A673 (cell line): ENCODE results near the gene USP17L26.
"Not testable (repeated sequence)": the region's sequence is repeated elsewhere in the genome, so short reads cannot be mapped to it uniquely, and the experiment has no call there.

Experiments
- EZH2 ChIP-seq: fragments of 200-600 bp; sonication (generic); IDR thresholded peaks from 2 replicates; pipeline ENCODE4 v1.6.1; 2017; ENCODE audit warnings: borderline replicate concordance, low read depth, mild to moderate bottlenecking, mixed read lengths, antibody characterized with exemption, low read length; ENCODE audit not compliant: poor library complexity, severe bottlenecking
- TF ChIP-seq, protein P1 (sequence below): fragments of 300-800, 200-600 bp; sonication (generic); conservative IDR thresholded peaks from 2 replicates; pipeline ENCODE4 v1.5.1; 2017; ENCODE audit warnings: low read depth, mild to moderate bottlenecking, antibody characterized with exemption, low read length, moderate library complexity, mixed read lengths

DNA sequence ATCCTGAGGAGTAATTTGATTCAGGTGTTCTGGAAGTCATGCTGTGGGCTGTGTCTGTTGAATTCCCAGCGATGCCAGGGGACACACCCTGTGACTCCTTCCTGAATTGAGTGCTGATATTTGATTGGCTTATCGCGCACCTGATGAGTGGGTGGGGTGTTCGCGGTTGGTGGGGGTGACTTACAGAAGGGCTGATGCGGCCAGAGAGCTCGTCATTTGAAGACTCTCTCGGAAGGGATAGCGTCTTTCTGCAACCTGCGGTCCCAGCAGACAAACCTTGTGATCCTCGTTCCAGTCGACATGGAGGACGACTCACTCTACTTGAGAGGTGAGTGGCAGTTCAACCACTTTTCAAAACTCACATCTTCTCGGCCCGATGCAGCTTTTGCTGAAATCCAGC is 14.1 kb downstream of the USP17L26 start, which contains the start of gene USP17L28:
- not testable (repeated sequence) for TF ChIP-seq EZH2
- TF ChIP-seq, protein P1, sequence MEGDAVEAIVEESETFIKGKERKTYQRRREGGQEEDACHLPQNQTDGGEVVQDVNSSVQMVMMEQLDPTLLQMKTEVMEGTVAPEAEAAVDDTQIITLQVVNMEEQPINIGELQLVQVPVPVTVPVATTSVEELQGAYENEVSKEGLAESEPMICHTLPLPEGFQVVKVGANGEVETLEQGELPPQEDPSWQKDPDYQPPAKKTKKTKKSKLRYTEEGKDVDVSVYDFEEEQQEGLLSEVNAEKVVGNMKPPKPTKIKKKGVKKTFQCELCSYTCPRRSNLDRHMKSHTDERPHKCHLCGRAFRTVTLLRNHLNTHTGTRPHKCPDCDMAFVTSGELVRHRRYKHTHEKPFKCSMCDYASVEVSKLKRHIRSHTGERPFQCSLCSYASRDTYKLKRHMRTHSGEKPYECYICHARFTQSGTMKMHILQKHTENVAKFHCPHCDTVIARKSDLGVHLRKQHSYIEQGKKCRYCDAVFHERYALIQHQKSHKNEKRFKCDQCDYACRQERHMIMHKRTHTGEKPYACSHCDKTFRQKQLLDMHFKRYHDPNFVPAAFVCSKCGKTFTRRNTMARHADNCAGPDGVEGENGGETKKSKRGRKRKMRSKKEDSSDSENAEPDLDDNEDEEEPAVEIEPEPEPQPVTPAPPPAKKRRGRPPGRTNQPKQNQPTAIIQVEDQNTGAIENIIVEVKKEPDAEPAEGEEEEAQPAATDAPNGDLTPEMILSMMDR: not testable (repeated sequence)
